CD4-positive, alpha-beta T cell treated with Interleukin-12 subunit alpha and Interleukin-12 subunit beta, for 1 hour (primary cell): Measurements from ENCODE around the gene ZSCAN18.

ENCODE experiments used
- DNase-seq: peaks from one replicate; pipeline ENCODE4 v3.0.0-alpha.2; 2020

The ZSCAN18 gene

GRCh38 chr19:58044391-58044790, 53.6 kb downstream of the ZSCAN18 start:
- no peak for DNase-seq

GRCh38 chr19:58042495-58043340, 55.3 kb downstream of the ZSCAN18 start:
- DNase-seq, result no peak

GRCh38 chr19:58040751-58041525, 57.1 kb downstream of the ZSCAN18 start:
- DNase-seq, result no peak

GRCh38 chr19:58038688-58039204, 59.3 kb downstream of the ZSCAN18 start:
- DNase-seq, result no peak

- no peak for DNase-seq
Observed at GRCh38 chr19:58037927-58038687, 59.9 kb downstream of the ZSCAN18 start.

- DNase-seq, result no peak
Observed at GRCh38 chr19:58035863-58036262, 62.2 kb downstream of the ZSCAN18 start.

GRCh38 chr19:58034477-58034793, 63.6 kb downstream of the ZSCAN18 start:
- no peak for DNase-seq
